Measurements from ENCODE around the gene SYTL3.

The SYTL3 gene

GRCh38 chr6:158752613-158753012 is 102.8 kb downstream of the SYTL3 start:
- H3K4me3 ChIP-seq (ENCODE audit: low read depth, low read length), result no peak overlapping the region
- peak; percentile 22; the same call in 1 of the 2 replicates for TF ChIP-seq CTCF (IDR thresholded peaks at IDR 0.05; ENCODE audit: borderline replicate concordance, insufficient read depth, low read depth, low read length)

- H3K4me3 ChIP-seq (ENCODE audit: low read depth, low read length), result no peak overlapping the region
- TF ChIP-seq CTCF (IDR thresholded peaks at IDR 0.05; ENCODE audit: borderline replicate concordance, insufficient read depth, low read depth, low read length), result no peak
These were observed 104.0 kb downstream of the SYTL3 start for GRCh38 chr6:158753811-158754210.

- no peak overlapping the region for H3K4me3 ChIP-seq (ENCODE audit: low read depth, low read length)
- TF ChIP-seq CTCF (IDR thresholded peaks at IDR 0.05; ENCODE audit: borderline replicate concordance, insufficient read depth, low read depth, low read length), result no peak
These were observed 104.9 kb downstream of the SYTL3 start for GRCh38 chr6:158754738-158755137.

GRCh38 chr6:158755636-158756035 is 105.8 kb downstream of the SYTL3 start:
- no peak for TF ChIP-seq CTCF (IDR thresholded peaks at IDR 0.05; ENCODE audit: borderline replicate concordance, insufficient read depth, low read depth, low read length)

GRCh38 chr6:158756126-158756525 is 106.3 kb downstream of the SYTL3 start:
- no peak overlapping the region for H3K4me3 ChIP-seq (ENCODE audit: low read depth, low read length)
- TF ChIP-seq CTCF (IDR thresholded peaks at IDR 0.05; ENCODE audit: borderline replicate concordance, insufficient read depth, low read depth, low read length), result no peak

More at GRCh38 chr6:158755636-158756035, 105.8 kb downstream of the SYTL3 start:
- no peak overlapping the region for H3K4me3 ChIP-seq (ENCODE audit: low read depth, low read length)

GRCh38 chr6:158756977-158757752 is 107.3 kb downstream of the SYTL3 start:
- H3K4me3 ChIP-seq (ENCODE audit: low read depth, low read length), result no peak overlapping the region
- TF ChIP-seq CTCF (IDR thresholded peaks at IDR 0.05; ENCODE audit: borderline replicate concordance, insufficient read depth, low read depth, low read length), result no peak

- no peak overlapping the region for H3K4me3 ChIP-seq (ENCODE audit: low read depth, low read length)
- no peak for TF ChIP-seq CTCF (IDR thresholded peaks at IDR 0.05; ENCODE audit: borderline replicate concordance, insufficient read depth, low read depth, low read length)
These were observed 107.9 kb downstream of the SYTL3 start for GRCh38 chr6:158757753-158758090.

All from GM12875 (cell line).